ENCODE data around the gene C14orf119. TPM values are rescaled to one million over a fixed set of nuclear protein-coding genes. Genes with fewer than 3 reads are reported as not detected.
A peak's percentile ranks its signal among the peaks of the same experiment; 100 is the strongest.

The C14orf119 gene
- total and polyA plus RNA-seq, 9 of the 15 experiments (the other 6 are each of a cell fraction or from before 2014, with no cell fraction given), result 36.7 to 251 (median 51.8) TPM

DNA sequence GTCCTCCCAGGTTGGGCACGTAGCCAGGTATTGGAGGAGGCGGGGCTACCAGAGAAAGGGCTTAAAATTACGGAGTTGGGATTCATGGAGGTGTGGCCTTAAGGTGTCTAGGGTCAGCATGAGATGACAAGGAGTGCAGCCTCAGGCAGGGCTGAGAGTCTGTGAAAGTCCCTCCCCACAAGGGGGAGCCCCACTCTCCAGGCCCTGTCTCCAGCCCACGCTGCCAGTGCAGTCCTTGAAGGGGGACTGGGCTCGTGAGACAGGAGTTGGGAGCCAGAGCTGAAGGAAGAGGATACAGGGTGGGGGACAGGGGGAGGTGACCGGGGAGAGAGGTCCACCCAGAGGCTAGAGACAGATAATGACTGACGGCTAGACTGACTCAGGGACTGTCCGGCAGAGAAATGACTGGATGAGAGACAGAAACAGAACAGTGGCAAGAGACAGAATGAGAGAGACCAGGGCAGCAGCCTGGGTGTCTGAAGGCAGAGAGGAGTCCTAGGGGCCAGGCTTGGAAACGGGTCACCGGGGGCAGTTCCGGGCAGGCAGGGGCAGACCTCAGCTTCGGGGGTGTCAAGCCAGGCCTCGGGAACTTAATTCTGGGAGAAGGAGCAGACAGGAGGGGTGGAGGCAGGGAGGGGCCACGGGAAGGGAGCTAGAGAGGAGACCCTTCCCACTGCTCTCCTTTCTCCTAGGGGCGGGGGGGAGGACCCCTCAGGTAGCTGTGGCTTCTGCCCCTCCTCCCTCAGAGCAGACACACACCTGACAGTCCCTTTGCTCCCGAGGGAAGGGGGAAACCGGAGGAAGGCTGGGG, 39.0 kb upstream of the C14orf119 start (continued):
- TF ChIP-seq, protein P1, sequence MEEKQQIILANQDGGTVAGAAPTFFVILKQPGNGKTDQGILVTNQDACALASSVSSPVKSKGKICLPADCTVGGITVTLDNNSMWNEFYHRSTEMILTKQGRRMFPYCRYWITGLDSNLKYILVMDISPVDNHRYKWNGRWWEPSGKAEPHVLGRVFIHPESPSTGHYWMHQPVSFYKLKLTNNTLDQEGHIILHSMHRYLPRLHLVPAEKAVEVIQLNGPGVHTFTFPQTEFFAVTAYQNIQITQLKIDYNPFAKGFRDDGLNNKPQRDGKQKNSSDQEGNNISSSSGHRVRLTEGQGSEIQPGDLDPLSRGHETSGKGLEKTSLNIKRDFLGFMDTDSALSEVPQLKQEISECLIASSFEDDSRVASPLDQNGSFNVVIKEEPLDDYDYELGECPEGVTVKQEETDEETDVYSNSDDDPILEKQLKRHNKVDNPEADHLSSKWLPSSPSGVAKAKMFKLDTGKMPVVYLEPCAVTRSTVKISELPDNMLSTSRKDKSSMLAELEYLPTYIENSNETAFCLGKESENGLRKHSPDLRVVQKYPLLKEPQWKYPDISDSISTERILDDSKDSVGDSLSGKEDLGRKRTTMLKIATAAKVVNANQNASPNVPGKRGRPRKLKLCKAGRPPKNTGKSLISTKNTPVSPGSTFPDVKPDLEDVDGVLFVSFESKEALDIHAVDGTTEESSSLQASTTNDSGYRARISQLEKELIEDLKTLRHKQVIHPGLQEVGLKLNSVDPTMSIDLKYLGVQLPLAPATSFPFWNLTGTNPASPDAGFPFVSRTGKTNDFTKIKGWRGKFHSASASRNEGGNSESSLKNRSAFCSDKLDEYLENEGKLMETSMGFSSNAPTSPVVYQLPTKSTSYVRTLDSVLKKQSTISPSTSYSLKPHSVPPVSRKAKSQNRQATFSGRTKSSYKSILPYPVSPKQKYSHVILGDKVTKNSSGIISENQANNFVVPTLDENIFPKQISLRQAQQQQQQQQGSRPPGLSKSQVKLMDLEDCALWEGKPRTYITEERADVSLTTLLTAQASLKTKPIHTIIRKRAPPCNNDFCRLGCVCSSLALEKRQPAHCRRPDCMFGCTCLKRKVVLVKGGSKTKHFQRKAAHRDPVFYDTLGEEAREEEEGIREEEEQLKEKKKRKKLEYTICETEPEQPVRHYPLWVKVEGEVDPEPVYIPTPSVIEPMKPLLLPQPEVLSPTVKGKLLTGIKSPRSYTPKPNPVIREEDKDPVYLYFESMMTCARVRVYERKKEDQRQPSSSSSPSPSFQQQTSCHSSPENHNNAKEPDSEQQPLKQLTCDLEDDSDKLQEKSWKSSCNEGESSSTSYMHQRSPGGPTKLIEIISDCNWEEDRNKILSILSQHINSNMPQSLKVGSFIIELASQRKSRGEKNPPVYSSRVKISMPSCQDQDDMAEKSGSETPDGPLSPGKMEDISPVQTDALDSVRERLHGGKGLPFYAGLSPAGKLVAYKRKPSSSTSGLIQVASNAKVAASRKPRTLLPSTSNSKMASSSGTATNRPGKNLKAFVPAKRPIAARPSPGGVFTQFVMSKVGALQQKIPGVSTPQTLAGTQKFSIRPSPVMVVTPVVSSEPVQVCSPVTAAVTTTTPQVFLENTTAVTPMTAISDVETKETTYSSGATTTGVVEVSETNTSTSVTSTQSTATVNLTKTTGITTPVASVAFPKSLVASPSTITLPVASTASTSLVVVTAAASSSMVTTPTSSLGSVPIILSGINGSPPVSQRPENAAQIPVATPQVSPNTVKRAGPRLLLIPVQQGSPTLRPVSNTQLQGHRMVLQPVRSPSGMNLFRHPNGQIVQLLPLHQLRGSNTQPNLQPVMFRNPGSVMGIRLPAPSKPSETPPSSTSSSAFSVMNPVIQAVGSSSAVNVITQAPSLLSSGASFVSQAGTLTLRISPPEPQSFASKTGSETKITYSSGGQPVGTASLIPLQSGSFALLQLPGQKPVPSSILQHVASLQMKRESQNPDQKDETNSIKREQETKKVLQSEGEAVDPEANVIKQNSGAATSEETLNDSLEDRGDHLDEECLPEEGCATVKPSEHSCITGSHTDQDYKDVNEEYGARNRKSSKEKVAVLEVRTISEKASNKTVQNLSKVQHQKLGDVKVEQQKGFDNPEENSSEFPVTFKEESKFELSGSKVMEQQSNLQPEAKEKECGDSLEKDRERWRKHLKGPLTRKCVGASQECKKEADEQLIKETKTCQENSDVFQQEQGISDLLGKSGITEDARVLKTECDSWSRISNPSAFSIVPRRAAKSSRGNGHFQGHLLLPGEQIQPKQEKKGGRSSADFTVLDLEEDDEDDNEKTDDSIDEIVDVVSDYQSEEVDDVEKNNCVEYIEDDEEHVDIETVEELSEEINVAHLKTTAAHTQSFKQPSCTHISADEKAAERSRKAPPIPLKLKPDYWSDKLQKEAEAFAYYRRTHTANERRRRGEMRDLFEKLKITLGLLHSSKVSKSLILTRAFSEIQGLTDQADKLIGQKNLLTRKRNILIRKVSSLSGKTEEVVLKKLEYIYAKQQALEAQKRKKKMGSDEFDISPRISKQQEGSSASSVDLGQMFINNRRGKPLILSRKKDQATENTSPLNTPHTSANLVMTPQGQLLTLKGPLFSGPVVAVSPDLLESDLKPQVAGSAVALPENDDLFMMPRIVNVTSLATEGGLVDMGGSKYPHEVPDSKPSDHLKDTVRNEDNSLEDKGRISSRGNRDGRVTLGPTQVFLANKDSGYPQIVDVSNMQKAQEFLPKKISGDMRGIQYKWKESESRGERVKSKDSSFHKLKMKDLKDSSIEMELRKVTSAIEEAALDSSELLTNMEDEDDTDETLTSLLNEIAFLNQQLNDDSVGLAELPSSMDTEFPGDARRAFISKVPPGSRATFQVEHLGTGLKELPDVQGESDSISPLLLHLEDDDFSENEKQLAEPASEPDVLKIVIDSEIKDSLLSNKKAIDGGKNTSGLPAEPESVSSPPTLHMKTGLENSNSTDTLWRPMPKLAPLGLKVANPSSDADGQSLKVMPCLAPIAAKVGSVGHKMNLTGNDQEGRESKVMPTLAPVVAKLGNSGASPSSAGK (IDR thresholded peaks at IDR 0.05), result peak; percentile 56; the same call in 1 of the 2 replicates
- no peak for TF ChIP-seq PHF20 (IDR thresholded peaks at IDR 0.05; ENCODE audit: partially characterized antibody)
- TF ChIP-seq NFATC3 (IDR thresholded peaks at IDR 0.05), result no peak
- no peak for TF ChIP-seq RBM34 (IDR thresholded peaks at IDR 0.05; ENCODE audit: borderline replicate concordance, insufficient read depth, low read length)
- TF ChIP-seq BDP1 (IDR thresholded peaks at IDR 0.05; ENCODE audit: insufficient read depth, insufficient read length), result no peak
- TF ChIP-seq MCM7 (IDR thresholded peaks at IDR 0.05), result no peak
- TF ChIP-seq, protein P2, sequence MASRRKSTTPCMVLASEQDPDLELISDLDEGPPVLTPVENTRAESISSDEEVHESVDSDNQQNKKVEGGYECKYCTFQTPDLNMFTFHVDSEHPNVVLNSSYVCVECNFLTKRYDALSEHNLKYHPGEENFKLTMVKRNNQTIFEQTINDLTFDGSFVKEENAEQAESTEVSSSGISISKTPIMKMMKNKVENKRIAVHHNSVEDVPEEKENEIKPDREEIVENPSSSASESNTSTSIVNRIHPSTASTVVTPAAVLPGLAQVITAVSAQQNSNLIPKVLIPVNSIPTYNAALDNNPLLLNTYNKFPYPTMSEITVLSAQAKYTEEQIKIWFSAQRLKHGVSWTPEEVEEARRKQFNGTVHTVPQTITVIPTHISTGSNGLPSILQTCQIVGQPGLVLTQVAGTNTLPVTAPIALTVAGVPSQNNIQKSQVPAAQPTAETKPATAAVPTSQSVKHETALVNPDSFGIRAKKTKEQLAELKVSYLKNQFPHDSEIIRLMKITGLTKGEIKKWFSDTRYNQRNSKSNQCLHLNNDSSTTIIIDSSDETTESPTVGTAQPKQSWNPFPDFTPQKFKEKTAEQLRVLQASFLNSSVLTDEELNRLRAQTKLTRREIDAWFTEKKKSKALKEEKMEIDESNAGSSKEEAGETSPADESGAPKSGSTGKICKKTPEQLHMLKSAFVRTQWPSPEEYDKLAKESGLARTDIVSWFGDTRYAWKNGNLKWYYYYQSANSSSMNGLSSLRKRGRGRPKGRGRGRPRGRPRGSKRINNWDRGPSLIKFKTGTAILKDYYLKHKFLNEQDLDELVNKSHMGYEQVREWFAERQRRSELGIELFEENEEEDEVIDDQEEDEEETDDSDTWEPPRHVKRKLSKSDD (conservative IDR thresholded peaks at IDR 0.05; ENCODE audit: low read length), result no peak
- TF ChIP-seq ZNF316 (IDR thresholded peaks at IDR 0.05), result no peak
- no peak for TF ChIP-seq IRF2 (CRISPR knock-in tag; IDR thresholded peaks at IDR 0.05)
- peak; percentile 45 for TF ChIP-seq TAF1 (IDR thresholded peaks at IDR 0.05; ENCODE audit: control insufficient read depth, extremely low read depth, insufficient read depth, low read length, severe bottlenecking)
- TF ChIP-seq ZNF263 (CRISPR knock-in tag; IDR thresholded peaks at IDR 0.05; ENCODE audit: borderline replicate concordance), result no peak
- no peak for TF ChIP-seq ZNF347 (CRISPR knock-in tag; IDR thresholded peaks at IDR 0.05; ENCODE audit: low read depth)
- 0 out of 2 replicates have a peak, but pooled peaks have one; percentile 51 for TF ChIP-seq MXI1 (IDR thresholded peaks at IDR 0.05; ENCODE audit: low read depth, low read length)

Measured in K562 (cell line).